Measurements from ENCODE around the gene GEMIN7.

DNA sequence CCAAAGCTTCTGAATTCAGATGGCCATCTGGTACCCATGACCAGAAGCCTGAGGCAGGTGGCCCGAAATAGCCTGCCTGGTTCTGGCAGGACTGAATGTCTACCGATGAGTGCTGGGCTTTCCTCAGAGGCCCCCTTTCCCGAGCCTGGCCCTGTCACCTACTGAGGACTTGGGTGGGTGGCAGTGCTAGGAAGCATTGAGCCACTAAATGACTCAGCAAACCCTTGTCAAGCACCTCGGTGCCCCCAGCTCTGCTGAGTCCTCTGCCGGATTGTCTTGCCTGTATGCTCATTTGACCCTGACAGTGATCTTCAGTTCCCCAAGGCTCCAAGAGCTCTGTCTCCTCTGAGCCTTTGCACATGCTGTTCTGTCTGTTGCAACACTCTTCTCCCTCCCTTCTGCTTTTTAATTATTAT is 31.8 kb downstream of the GEMIN7 start:
- TF ChIP-seq, protein P1, sequence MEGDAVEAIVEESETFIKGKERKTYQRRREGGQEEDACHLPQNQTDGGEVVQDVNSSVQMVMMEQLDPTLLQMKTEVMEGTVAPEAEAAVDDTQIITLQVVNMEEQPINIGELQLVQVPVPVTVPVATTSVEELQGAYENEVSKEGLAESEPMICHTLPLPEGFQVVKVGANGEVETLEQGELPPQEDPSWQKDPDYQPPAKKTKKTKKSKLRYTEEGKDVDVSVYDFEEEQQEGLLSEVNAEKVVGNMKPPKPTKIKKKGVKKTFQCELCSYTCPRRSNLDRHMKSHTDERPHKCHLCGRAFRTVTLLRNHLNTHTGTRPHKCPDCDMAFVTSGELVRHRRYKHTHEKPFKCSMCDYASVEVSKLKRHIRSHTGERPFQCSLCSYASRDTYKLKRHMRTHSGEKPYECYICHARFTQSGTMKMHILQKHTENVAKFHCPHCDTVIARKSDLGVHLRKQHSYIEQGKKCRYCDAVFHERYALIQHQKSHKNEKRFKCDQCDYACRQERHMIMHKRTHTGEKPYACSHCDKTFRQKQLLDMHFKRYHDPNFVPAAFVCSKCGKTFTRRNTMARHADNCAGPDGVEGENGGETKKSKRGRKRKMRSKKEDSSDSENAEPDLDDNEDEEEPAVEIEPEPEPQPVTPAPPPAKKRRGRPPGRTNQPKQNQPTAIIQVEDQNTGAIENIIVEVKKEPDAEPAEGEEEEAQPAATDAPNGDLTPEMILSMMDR (conservative IDR thresholded peaks at IDR 0.05; ENCODE audit: low read depth, low read length): no peak
- no peak for TF ChIP-seq EZH2 (IDR thresholded peaks at IDR 0.05; ENCODE audit: low read length, unreplicated experiment)

All from PC-3 (cell line).